ENCODE measurements around the gene NANOS3.

Gene NANOS3

DNA sequence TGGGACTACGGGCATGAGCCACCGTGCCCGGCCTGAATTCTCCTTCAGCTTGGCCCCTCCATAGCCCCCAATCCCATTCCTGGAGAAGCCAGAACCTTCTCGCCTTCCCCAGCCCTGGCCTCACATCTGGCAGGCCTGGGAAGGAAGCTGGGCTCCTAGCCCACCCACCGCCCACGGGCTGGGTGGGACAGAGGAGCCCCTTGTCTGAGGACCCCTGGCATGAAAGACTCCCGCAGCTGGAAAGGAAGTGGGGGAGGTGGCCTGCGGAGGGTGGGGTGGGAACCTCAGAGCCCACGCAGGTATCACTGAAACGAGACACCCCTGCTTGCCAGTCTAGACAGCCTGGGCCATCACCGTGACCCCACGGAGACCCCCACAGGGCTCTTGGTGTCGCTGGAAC, 7.7 kb upstream of the NANOS3 start:
- no peak overlapping the region for H3K4me3 Mint-ChIP-seq

GRCh38 chr19:13870873-13871272, 6.1 kb upstream of the NANOS3 start:
- Mint-ChIP-seq H3K27me3 (peaks cover 14% of the 10 kb centered on the region), H3K9me3 (no peaks in the 10 kb centered on the region), H3K27ac (no peak overlapping the region), H3K36me3 (no peaks in the 10 kb centered on the region), H3K4me3 (no peak overlapping the region), H3K4me1 (peaks cover 17% of the 10 kb centered on the region)

More for the DNA sequence above, 7.7 kb upstream of the NANOS3 start:
- peaks cover 22% of the 10 kb centered on the region for H3K4me1 Mint-ChIP-seq
- H3K36me3 Mint-ChIP-seq = peaks cover 1% of the 10 kb centered on the region
- H3K27ac Mint-ChIP-seq = no peak overlapping the region
- H3K27me3 Mint-ChIP-seq = peaks cover 16% of the 10 kb centered on the region
- no peaks in the 10 kb centered on the region for H3K9me3 Mint-ChIP-seq

DNA sequence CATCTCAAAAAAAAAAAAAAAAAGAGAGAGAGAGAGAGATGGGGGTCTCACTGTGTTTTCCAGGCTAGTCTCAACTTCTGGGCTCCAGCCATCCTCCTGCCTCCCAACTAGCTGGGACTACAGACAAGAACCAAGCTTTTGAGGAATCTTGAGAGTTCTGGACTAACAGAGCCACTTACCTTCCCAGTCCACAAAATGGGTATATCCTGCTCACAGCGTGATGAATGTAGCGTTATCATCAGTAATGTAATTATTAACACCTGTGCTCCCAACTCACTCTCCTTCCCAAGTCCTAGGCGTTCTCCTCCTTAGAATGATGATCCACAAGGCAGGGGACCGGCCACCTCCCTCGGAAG, 4.6 kb upstream of the NANOS3 start:
- Mint-ChIP-seq H3K4me3 (peak overlapping the region; percentile 57), H3K9me3 (no peaks in the 10 kb centered on the region), H3K27me3 (peaks cover 9% of the 10 kb centered on the region), H3K36me3 (no peaks in the 10 kb centered on the region), H3K27ac (no peak overlapping the region), H3K4me1 (peaks cover 10% of the 10 kb centered on the region)

DNA sequence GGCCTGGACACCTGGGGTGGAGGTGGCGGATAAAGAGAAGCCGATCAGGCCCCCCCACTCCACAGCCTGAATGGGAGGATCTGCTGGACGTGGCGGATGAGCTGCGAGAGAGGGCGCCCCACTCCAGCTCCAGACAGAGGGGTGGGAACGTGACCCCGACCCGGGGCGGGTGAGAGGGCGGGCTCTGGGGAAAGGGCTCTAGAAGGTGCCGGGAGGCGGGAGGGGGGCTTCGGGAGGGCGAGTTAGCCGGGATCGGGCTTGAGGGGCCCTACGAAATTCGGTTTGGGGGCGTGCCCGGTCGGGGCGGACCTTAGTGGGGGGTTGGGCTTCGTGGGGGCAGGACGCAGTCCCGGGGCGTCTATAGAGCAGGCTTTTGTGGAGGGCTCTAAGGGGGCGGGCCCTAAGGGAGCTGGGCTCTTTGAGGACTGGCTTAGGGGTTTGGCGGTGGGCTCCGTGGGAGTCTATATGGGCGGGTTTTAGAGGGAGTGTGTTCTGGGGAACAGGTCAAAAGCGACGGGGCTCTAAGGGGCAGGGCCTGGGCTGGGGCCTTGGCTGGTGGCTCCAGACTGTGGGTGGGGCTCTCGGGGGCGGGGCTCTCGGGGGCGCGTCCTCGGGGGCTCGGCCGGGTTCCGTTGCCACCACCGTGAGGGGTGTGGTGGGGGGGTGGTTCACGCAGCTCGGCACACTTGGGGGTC, 4.1 kb upstream of the NANOS3 start:
- Mint-ChIP-seq H3K27ac (no peak overlapping the region), H3K4me1 (peaks cover 10% of the 10 kb centered on the region), H3K36me3 (no peaks in the 10 kb centered on the region), H3K9me3 (no peaks in the 10 kb centered on the region), H3K27me3 (peaks cover 5% of the 10 kb centered on the region), H3K4me3 (peak overlapping the region; percentile 57)

DNA sequence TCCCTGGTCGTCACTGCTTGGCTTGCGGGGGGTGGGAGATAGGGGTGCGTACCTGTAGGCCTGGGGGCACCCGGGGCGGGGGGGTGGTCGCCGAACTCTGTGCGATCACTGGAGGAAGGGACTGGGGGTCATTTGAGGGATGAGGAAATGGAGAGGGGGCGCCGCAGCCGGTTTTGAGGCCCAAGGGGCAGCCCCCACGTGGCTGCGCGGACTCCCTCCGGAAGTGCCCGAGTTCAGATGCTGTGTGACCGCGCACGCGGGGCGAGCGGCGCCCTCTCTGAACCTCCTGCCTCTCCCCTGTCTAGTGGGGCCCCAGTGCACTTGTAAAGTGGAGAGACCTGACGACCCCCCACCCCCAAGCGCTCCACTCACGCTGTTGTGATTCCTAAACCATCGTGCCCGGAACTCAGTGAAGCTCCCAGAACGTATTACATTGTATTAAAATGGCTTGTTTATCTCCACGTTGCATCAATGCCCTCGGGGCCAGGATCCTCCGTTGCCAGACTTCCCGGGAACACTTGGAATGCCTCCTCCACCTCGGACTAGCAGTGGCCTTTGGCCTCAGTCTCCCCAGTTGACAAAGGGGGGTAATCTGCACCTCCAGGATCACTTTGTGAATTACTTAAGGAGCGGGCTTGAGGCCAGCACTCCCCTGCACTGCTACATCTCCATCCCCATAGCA, 3.0 kb upstream of the NANOS3 start:
- H3K36me3 Mint-ChIP-seq = no peaks in the 10 kb centered on the region

DNA sequence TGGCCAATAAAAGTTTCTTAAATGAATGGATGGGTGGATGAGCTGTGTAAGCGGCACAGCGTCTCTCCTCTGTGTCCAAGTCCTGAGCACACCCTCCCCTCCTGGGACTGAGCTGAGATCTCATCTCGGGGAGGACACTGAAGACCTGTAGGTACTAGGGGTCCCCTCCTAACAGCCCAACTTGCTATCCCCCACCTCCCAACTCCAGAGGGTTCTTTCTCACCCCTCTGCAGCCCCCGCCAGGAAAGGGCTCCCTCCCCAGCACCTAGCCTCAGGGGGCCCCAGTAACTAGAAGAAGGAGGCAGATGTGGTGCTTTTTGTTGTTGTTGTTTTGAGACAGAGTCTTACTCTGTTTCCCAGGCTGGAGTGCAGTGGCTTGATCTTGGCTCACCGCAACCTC, 1.1 kb upstream of the NANOS3 start:
- H3K4me1 Mint-ChIP-seq = peaks cover 15% of the 10 kb centered on the region
- peaks cover 5% of the 10 kb centered on the region for H3K27me3 Mint-ChIP-seq
- no peak overlapping the region for H3K4me3 Mint-ChIP-seq
- H3K9me3 Mint-ChIP-seq = no peaks in the 10 kb centered on the region
- no peaks in the 10 kb centered on the region for H3K36me3 Mint-ChIP-seq
- H3K27ac Mint-ChIP-seq = no peak overlapping the region

More for the DNA sequence above, 3.0 kb upstream of the NANOS3 start:
- Mint-ChIP-seq H3K4me3 (no peak overlapping the region), H3K9me3 (no peaks in the 10 kb centered on the region), H3K4me1 (peaks cover 6% of the 10 kb centered on the region), H3K27ac (no peak overlapping the region), H3K27me3 (peaks cover 5% of the 10 kb centered on the region)

DNA sequence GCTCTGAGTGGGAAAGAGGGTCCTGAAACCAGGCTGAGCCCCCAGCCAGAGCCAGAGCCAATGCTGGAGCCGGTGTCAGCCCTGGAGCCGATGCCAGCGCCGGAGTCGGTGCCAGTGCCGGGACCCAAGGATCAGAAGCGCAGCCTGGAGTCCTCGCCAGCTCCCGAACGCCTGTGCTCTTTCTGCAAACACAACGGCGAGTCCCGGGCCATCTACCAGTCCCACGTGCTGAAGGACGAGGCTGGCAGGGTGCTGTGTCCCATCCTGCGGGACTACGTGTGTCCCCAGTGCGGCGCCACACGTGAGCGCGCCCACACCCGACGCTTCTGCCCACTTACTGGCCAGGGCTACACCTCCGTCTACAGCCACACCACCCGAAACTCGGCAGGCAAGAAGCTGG, 369 bp downstream of the NANOS3 start:
- Mint-ChIP-seq H3K4me1 (peaks cover 27% of the 10 kb centered on the region), H3K4me3 (no peak overlapping the region), H3K9me3 (no peaks in the 10 kb centered on the region), H3K27ac (no peak overlapping the region), H3K36me3 (no peaks in the 10 kb centered on the region), H3K27me3 (peaks cover 3% of the 10 kb centered on the region)

DNA sequence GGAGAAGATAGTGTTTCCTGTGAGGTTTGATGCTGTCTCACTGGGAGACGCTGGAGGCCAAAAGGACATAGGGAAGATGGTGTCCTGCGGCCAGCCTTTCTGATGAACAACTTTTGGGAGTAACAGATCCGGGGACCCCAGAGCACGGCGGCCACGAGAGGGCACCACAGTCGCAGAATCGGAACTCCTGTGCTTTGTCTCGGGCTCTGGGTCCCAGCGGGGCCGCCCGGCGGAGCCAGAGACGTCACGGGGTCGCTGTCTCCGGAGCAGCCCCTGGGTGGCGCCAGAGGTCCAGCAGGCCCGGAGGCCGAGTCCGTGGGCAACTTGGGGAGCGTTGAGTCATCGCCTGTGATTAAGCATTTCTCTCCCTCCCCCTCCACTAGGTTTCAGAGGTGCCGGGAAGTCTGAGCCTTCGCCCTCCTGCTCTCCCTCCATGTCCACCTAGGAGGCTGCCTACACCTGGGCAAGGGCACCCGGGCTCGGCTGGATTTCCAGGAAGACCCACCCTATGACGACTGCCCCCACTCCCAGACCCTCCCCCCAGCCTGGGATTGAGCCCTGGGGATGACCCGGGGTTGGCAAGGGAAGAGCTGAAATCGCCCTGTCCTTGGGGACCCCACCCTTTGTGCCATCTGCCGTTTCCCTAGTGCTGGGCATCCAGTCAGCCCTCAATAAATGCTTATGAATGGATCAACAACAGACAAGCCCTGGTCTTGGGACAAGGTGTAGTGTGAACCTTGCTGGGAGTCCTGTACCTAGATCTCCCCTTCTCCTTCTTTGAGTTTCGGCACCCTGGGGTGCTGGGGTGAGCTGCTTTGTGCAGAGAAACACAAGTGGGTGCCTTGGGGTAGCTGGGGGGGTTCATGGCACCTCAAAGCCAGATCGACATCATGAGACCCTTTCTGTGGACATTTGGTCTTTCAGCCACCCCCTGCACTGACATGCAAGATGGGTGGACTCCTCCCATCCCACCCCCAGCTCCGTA, 3.4 kb downstream of the NANOS3 start:
- Mint-ChIP-seq H3K4me1 (peaks cover 38% of the 10 kb centered on the region), H3K27me3 (no peaks in the 10 kb centered on the region)

DNA sequence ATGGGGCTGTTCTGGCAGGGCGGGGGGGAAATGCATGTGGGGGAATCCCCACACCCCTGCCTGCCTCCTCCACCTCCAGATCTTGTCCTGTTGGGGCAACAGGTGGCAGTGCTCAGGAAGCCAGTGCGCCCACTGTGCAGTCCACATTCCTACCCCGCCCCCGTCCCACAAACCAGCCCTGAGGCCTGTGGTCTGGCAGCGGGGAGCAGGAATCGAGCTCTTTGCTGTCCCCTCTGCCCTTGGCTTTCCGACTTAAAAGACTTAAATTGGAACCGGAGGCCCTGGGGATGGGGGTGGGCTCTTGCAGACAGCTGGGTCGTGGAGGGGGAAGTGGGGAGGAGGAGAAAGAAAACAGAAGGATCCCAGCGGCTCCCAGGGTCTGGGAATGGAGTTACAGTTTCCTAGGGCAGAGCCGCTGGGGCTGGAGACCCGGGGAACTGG, 4.3 kb downstream of the NANOS3 start:
- Mint-ChIP-seq H3K4me3 (no peak overlapping the region), H3K4me1 (peaks cover 38% of the 10 kb centered on the region), H3K9me3 (no peaks in the 10 kb centered on the region), H3K27me3 (no peaks in the 10 kb centered on the region), H3K27ac (peak overlapping the region; percentile 30), H3K36me3 (no peaks in the 10 kb centered on the region)

More for the DNA sequence above, 3.4 kb downstream of the NANOS3 start:
- Mint-ChIP-seq H3K4me3 (peak overlapping the region; percentile 59), H3K27ac (peak overlapping the region; percentile 80), H3K36me3 (no peaks in the 10 kb centered on the region), H3K9me3 (no peaks in the 10 kb centered on the region)

DNA sequence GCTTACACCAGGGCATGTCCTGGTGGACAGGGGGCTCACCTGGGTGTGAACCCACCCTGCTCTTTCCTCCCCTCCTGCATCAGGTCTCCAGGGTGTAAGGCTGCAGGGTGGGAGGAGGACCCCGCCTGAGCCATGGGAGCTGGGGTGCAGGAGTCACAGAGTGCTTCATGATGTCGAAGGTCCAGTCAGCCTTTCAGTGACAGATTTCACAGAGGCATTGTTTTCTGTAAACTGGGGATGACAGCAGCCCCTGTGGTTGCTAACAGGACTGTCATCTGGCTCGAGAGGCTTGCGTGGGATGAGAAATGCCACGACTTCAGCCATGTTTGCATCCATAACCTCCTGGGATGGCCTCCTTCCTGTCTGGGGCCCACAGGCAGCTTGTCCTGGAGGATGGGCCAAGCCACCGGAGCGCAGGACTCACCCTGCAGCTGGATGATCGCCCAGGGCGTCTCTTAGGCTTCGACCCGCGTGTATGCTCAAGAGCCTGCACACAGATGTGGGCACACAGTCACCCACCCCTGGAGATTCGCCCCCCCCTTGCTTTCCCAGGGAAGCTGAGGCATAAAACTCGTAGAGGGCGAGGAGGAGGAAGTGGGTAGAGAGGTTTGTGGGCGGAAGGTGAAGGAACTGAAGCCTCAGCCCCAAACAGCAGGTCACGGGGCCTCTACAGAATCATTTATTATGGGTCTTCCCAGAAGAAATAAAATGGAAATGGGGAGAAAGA, 4.9 kb downstream of the NANOS3 start:
- H3K9me3 Mint-ChIP-seq = no peaks in the 10 kb centered on the region
- no peaks in the 10 kb centered on the region for H3K27me3 Mint-ChIP-seq
- H3K4me1 Mint-ChIP-seq = peaks cover 38% of the 10 kb centered on the region
- peak overlapping the region; percentile 46 for H3K27ac Mint-ChIP-seq
- peak overlapping the region; percentile 23 for H3K4me3 Mint-ChIP-seq
- no peaks in the 10 kb centered on the region for H3K36me3 Mint-ChIP-seq

DNA sequence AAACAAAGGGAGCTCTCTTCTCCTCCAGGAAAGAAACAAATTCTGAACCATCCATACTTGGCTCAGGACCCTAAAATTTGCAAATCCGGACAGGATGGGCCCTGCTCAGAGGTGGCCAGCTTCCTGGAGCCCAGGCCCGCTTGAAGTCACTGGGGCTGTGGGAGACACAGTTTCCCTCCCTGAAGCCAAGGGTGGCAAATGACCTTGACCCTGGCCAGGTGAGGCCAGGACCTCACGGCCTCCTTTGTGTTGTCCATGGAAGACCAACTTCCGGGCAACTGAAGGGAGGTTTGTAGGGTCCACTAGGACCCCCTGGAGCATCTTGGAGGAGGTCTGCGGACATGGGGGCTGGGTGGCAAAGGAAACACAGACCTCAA, 5.5 kb downstream of the NANOS3 start:
- no peaks in the 10 kb centered on the region for H3K27me3 Mint-ChIP-seq
- H3K36me3 Mint-ChIP-seq = no peaks in the 10 kb centered on the region
- peaks cover 38% of the 10 kb centered on the region for H3K4me1 Mint-ChIP-seq
- no peaks in the 10 kb centered on the region for H3K9me3 Mint-ChIP-seq
- peak overlapping the region; percentile 23 for H3K4me3 Mint-ChIP-seq
- H3K27ac Mint-ChIP-seq = peak overlapping the region; percentile 46

DNA sequence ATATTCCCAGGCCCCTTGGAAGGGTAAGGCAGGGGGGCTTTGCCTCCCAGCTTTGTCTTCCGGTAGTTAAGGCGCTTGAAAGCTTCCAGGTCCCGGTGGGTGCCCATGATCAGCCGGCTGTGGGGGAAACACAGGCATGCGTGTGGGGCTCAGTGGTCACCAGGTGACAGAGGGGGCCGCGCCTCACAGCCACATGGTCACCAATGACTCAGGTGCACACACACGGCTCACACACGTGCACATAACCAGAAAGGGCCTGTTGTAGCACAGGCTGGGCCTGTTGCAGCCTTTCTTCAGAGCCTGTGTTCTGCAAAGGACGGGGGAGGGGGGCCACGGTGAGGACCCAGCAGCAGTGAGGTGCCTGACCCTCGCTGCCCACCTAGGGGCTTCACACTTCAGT, 5.9 kb downstream of the NANOS3 start:
- Mint-ChIP-seq H3K27me3 (no peaks in the 10 kb centered on the region), H3K9me3 (no peaks in the 10 kb centered on the region), H3K36me3 (no peaks in the 10 kb centered on the region), H3K27ac (no peak overlapping the region), H3K4me3 (no peak overlapping the region), H3K4me1 (peaks cover 38% of the 10 kb centered on the region)

GRCh38 chr19:13883516-13884064, 6.7 kb downstream of the NANOS3 start:
- Mint-ChIP-seq H3K4me1 (peaks cover 38% of the 10 kb centered on the region), H3K27me3 (no peaks in the 10 kb centered on the region), H3K36me3 (no peaks in the 10 kb centered on the region), H3K4me3 (no peak overlapping the region), H3K27ac (no peak overlapping the region), H3K9me3 (no peaks in the 10 kb centered on the region)

GRCh38 chr19:13884726-13885591, 8.0 kb downstream of the NANOS3 start:
- no peaks in the 10 kb centered on the region for H3K36me3 Mint-ChIP-seq
- H3K9me3 Mint-ChIP-seq = no peaks in the 10 kb centered on the region
- peaks cover 36% of the 10 kb centered on the region for H3K4me1 Mint-ChIP-seq
- no peak overlapping the region for H3K27ac Mint-ChIP-seq
- H3K4me3 Mint-ChIP-seq = no peak overlapping the region
- no peaks in the 10 kb centered on the region for H3K27me3 Mint-ChIP-seq

Measured in activated naive CD4-positive, alpha-beta T cell treated with anti-CD3 and anti-CD28 coated beads, Interleukin-2, amount 50 U/mL, for 24 hours (primary cell).